Measurements from ENCODE around the gene NCOA5. TPM values are rescaled to one million over a fixed set of nuclear protein-coding genes. Genes with fewer than 3 reads are reported as not detected.
"Not testable (repeated sequence)": the region's sequence is repeated elsewhere in the genome, so short reads cannot be mapped to it uniquely, and the experiment has no call there.

Gene NCOA5
- total RNA-seq, 2 donors from 2014 or later: 33.9 to 34.2 TPM

DNA sequence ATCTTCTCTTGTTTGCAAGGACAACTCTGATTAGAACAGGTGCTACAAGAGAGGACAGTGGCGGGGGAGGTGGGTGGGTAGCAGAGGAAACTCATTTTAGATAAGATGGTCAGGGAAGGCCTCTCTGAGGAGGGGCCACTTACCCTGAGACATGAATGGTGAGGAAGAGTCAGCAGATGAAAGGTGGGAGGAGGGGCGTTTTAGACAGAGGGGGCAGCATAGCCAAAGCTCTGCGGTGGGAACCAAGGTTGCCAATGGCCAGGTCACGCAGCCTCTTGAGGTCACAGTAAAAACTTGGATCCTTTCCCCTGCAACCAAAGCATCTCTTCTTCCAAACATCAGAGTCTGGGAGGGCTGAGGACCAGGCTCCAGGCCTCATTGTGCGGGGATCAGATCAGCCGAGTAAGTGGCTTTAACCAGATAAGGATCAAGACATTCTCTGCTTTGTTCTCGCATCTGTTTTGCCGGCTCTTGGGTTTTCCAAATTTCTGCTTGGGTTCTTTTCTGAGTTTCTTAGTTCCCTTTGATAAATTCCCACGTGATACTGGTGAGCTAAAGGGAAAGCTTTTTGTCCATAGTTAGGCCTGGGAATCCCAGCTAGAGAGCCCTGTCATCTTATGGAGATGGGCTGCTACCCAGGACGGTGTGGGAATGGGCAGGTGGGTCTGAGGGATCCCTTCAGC is 22.8 kb upstream of the NCOA5 start:
- Mint-ChIP-seq H3K9me3 (no peaks in the 10 kb centered on the region), H3K4me1 (ENCODE audit: low read depth in 2 of 2) (peaks cover 16 to 20% of the 10 kb centered on the region in 2 donors), H3K4me3 (no peak overlapping the region), H3K27ac (no peak overlapping the region), H3K36me3 (no peaks in the 10 kb centered on the region), H3K27me3 (peaks cover 31 to 69% of the 10 kb centered on the region in 2 donors)
- no peak for ATAC-seq
- no peak for DNase-seq (ENCODE audit: low spot score)

DNA sequence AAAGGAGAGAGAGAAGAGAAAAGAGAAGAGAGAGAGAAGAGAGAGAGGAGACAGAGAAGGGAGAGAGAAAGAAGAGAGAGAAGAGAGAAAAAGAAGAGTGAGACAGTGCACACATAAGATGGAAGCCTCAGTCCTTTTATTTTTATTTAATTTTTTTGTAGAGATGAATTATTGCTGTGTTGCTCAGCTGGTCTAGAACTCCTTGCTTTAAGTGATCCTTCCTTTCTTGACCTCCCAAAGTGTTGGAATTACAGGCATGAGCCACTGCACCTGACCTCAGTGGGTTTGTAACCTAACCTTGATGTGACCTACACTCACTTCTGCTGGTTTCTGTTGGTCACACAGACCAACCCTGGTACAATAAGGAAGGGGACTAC is 22.1 kb upstream of the NCOA5 start:
- Mint-ChIP-seq H3K27ac (peak overlapping the region in 1 of 2 donors; percentile 5), H3K36me3 (no peaks in the 10 kb centered on the region), H3K4me3 (no peak overlapping the region), H3K27me3 (peaks cover 38 to 76% of the 10 kb centered on the region in 2 donors), H3K4me1 (ENCODE audit: low read depth in 2 of 2) (peaks cover 16 to 17% of the 10 kb centered on the region in 2 donors), H3K9me3 (no peaks in the 10 kb centered on the region)
- DNase-seq (ENCODE audit: low spot score): no peak
- ATAC-seq: no peak

DNA sequence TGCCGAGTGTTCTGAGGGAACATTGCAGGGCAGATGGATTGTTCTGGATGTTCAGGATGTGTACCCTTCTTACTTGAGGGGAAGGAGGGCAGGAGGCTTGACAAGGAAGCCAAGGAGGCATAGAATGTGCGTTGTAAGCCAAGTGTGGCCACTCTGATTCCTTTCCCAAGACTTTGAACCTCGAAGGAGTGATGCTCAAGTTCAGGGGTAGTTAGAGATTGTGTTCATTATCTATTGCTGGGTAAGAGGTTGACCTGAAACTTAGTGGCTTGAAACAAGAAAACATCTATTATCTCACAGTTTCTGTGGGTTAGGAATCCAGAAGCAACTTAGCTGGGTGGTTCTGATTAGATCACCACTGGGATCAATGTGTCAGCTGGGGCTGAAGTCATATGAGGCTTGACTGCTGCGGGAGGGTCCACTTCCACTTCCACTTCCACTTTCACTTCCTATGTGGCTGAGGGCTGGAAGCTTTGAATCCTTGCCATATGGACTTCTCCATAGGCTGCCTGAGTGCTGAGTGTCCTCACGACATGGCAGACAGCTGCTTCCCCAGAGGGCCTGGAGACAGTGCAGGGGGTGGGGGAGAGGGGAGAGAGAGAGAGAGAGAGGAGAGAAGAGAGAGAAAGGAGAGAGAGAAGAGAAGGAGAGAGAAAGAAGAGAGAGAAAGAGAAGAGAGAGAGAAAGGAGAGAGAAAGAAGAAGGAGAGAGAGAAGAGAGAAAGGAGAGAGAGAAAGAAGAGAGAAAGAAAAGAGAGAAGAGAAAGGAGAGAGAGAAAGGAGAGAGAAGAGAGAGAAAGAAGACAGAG is 21.5 kb upstream of the NCOA5 start:
- no peaks in the 10 kb centered on the region for H3K36me3 Mint-ChIP-seq
- ATAC-seq (peak; percentile 57 to 79), DNase-seq (ENCODE audit: low spot score) (no peak)
- H3K9me3 Mint-ChIP-seq: no peaks in the 10 kb centered on the region
- H3K4me1 Mint-ChIP-seq (ENCODE audit: low read depth in 2 of 2): peaks cover 16 to 17% of the 10 kb centered on the region in 2 donors
- H3K27me3 Mint-ChIP-seq: peaks cover 38 to 82% of the 10 kb centered on the region in 2 donors
- peak overlapping the region in 1 of 2 donors; percentile 5 for H3K27ac Mint-ChIP-seq
- no peak overlapping the region for H3K4me3 Mint-ChIP-seq

DNA sequence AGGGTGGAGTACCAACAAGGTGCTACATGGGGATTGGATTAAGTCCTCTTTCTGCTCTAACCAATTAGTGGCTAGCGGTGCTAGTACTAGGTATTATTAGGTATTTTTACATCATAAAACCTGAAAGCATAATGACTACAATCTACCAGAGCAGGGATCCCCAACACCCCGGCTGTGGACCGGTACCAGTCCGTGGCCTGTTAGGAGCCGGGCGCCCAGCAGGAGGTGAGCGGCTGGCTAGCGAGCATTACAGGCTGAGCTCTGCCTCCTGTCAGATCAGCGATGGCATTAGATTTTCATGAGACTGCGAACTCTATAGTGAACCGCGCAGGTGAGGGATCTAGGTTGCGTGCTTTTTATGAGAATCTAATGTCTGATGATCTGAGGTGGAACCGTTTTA is 19.2 kb upstream of the NCOA5 start:
- H3K27ac Mint-ChIP-seq: no peak overlapping the region
- ATAC-seq (no peak), DNase-seq (ENCODE audit: low spot score) (no peak)
- H3K27me3 Mint-ChIP-seq: peaks cover 37 to 79% of the 10 kb centered on the region in 2 donors
- peaks cover 8 to 11% of the 10 kb centered on the region in 2 donors for H3K4me1 Mint-ChIP-seq (ENCODE audit: low read depth in 2 of 2)
- no peak overlapping the region for H3K4me3 Mint-ChIP-seq
- H3K9me3 Mint-ChIP-seq: no peaks in the 10 kb centered on the region
- H3K36me3 Mint-ChIP-seq: no peaks in the 10 kb centered on the region

DNA sequence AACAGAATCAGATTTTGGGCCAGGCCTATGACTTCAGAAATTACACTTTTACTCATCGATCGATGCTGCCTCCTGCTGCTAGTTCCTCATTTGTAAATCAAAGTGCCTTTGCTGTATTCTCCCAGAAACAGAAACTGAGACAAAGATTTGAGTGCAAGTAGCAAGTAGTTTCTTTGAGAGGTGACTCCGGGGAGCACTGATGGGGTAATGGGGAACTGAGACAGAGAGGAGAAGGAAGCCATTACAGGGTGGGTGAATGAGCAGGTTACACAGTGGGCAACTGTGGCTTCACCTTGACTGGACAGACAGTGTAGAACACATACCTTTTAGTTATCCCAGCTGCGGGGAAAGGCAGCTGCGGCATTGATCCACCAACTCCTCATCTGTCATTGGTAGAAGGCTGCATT is 18.7 kb upstream of the NCOA5 start:
- H3K27me3 Mint-ChIP-seq: peaks cover 36 to 73% of the 10 kb centered on the region in 2 donors
- no peak overlapping the region for H3K4me3 Mint-ChIP-seq
- no peaks in the 10 kb centered on the region for H3K9me3 Mint-ChIP-seq
- H3K36me3 Mint-ChIP-seq: no peaks in the 10 kb centered on the region
- H3K4me1 Mint-ChIP-seq (ENCODE audit: low read depth in 2 of 2): peaks cover 8 to 11% of the 10 kb centered on the region in 2 donors
- no peak for DNase-seq (ENCODE audit: low spot score)
- no peak for ATAC-seq
- H3K27ac Mint-ChIP-seq: no peak overlapping the region

DNA sequence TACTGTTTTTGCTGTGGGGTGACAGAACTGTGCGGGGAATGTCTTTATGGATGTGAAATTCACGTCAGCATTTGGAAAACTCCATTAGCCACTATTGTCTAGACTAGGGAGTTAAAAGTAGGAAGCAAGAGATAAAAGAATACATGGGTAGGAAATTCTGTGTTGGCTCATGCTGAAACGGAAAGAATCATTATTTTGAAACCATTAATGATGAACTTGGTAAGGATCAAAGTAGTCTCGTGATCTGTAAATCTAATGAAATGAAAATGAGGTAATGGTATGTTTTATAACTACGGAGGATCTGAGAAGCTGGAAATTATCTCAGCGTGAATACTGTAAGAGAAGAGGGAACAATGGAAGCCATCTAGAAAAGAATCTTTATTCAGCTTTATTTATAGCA is 17.3 kb upstream of the NCOA5 start:
- Mint-ChIP-seq H3K4me3 (no peak overlapping the region), H3K9me3 (no peaks in the 10 kb centered on the region), H3K27ac (no peak overlapping the region), H3K27me3 (peaks cover 41 to 77% of the 10 kb centered on the region in 2 donors), H3K36me3 (no peaks in the 10 kb centered on the region), H3K4me1 (ENCODE audit: low read depth in 2 of 2) (peaks cover 8 to 11% of the 10 kb centered on the region in 2 donors)
- ATAC-seq: no peak
- no peak for DNase-seq (ENCODE audit: low spot score)

DNA sequence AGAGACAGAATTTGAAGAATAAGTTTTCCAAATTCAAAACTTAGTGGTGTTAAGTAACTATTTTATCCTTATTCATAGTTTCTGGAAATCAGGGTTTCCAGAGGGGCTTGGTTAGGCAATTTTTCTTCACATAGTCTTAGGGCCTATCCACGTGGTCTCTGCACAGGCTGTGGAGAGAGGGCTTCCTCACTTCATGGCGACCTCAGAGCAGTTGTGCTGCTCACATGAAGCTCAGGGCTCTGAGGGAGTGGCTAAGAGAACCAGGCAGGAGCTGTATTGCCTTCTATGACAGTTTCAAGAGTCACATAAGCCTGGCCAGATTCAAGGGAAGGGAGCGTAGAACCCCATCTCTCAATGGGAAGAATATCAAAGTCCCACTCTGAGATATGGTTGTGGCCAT is 14.5 kb upstream of the NCOA5 start:
- ATAC-seq (no peak), DNase-seq (ENCODE audit: low spot score) (no peak)
- H3K36me3 Mint-ChIP-seq: no peaks in the 10 kb centered on the region
- no peak overlapping the region for H3K27ac Mint-ChIP-seq
- no peaks in the 10 kb centered on the region for H3K9me3 Mint-ChIP-seq
- H3K27me3 Mint-ChIP-seq: peaks cover 44 to 72% of the 10 kb centered on the region in 2 donors
- H3K4me3 Mint-ChIP-seq: no peak overlapping the region
- H3K4me1 Mint-ChIP-seq (ENCODE audit: low read depth in 2 of 2): no peaks in the 10 kb centered on the region

DNA sequence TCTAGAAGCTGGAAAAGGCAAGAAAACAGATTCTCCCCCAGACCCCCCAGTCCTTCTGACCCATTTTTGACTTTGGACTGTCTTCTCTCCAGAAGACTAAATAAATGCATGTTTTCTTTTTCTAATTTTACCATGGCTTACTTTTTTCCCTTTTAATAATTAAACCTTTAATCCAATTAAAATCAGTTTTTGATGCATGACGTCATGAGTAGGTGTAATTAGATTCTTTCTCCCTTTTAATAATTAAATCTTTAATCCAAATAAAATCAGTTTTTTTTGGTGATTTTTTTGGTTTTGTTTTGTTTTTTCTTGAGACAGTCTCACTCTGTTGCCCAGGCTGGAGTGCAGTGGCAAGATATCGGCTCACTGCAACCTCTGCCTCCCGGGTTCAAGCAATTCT is 13.2 kb upstream of the NCOA5 start:
- Mint-ChIP-seq H3K27ac (no peak overlapping the region), H3K36me3 (no peaks in the 10 kb centered on the region), H3K4me1 (ENCODE audit: low read depth in 2 of 2) (no peaks in the 10 kb centered on the region), H3K4me3 (no peak overlapping the region), H3K27me3 (peaks cover 40 to 72% of the 10 kb centered on the region in 2 donors), H3K9me3 (no peaks in the 10 kb centered on the region)
- ATAC-seq (no peak), DNase-seq (ENCODE audit: low spot score) (no peak)

DNA sequence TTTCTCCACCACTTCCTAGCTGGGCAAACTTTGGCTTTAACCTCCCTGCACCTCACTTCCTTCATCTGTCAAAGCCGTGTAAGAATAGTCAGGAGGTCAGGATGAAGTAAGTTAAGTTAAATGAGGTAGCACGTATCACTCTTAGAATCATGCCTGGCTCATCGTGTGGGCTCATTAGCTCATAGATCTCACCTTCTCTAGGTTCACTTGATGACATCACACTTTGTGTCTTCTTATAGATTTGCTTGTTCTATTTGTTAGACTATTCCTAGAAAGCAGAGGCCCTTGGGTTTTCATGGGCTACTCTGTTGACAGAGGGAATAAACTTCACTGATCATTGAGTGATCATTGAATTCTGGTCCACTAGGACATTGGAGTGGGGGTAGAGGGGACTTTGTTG is 12.2 kb upstream of the NCOA5 start:
- ATAC-seq (no peak), DNase-seq (ENCODE audit: low spot score) (no peak)
- Mint-ChIP-seq H3K36me3 (no peaks in the 10 kb centered on the region), H3K27me3 (peaks cover 38 to 70% of the 10 kb centered on the region in 2 donors), H3K4me1 (ENCODE audit: low read depth in 2 of 2) (no peaks in the 10 kb centered on the region), H3K27ac (no peak overlapping the region), H3K4me3 (no peak overlapping the region), H3K9me3 (no peaks in the 10 kb centered on the region)

DNA sequence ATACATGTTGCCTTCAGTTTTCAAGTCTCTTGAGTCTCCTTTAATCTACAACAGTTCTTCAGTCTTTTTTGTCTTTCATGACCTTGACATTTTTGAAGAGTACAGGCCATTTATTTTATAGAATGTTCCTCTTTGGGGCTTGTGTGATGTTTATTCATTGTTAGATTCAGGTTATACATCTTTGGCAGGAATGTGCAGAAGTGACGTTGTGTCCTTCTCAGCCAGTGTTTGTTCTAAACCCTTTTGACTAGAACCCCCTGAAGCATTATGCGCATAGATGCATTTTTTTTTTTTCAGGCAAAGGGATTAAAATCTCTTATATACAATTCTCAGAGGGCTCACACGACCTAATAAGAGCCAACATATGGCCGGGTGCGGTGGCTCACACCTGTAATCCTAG is 11.2 kb upstream of the NCOA5 start:
- ATAC-seq (no peak), DNase-seq (ENCODE audit: low spot score) (no peak)
- H3K27me3 Mint-ChIP-seq: peaks cover 36 to 64% of the 10 kb centered on the region in 2 donors
- no peaks in the 10 kb centered on the region for H3K36me3 Mint-ChIP-seq
- no peaks in the 10 kb centered on the region for H3K4me1 Mint-ChIP-seq (ENCODE audit: low read depth in 2 of 2)
- no peak overlapping the region for H3K27ac Mint-ChIP-seq
- no peaks in the 10 kb centered on the region for H3K9me3 Mint-ChIP-seq
- H3K4me3 Mint-ChIP-seq: no peak overlapping the region

DNA sequence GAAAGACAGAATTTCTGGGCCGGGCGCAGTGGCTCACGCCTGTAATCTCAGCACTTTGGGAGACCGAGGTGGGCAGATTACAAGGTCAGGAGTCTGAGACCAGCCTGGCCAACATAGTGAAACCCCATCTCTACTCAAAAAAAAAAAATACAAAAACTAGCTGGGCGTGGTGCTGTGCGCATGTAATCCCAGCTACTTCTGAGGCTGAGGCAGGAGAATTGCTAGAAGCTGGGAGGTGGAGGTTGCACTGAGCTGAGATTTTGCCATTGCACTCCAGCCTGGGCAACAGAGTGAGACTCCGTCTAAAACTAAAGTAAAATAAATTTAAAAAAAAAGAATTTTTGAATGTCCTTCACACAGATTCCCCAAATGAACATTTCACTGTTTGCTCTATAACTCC is 10.7 kb upstream of the NCOA5 start:
- peaks cover 36 to 59% of the 10 kb centered on the region in 2 donors for H3K27me3 Mint-ChIP-seq
- H3K9me3 Mint-ChIP-seq; DNase-seq (ENCODE audit: low spot score); H3K4me1 Mint-ChIP-seq (ENCODE audit: low read depth in 2 of 2); H3K4me3 Mint-ChIP-seq; H3K27ac Mint-ChIP-seq; ATAC-seq; H3K36me3 Mint-ChIP-seq: not testable (repeated sequence)

DNA sequence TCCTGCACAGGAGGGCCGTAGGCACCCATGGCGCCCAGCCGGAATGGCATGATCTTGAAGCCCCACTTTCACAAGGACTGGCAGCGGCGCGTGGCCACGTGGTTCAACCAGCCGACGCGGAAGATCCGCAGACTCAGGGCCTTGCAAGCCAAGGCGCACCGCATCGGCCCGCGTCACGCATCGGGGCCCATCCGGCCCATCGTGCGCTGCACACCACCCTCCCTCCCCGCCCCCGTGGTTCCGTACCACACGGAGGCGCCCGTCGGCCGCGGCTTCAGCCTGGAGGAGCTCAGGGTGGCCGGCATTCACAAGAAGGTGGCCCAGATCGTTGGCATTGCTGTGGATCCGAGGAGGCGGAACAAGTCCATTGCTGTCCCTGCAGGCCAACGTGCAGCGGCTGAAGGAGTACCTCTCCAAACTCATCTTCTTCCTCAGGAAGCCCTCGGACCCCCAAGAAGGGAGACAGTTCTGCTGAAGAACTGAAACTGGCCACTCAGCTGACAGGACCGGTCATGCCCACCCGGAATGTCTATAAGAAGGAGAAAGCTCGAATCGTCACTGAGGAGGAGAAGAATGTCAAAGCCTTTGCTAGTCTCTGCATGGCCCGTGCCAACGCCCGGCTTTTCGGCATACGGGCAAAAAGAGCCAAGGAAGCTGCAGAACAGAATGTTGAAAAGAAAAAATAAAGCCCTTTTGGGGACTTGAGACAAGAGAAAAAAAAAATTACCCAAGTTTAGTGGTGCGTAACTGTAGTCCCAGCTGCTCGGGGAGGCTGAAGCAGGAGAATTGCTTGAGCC is 9.9 kb upstream of the NCOA5 start:
- H3K27me3 Mint-ChIP-seq: peaks cover 33 to 51% of the 10 kb centered on the region in 2 donors
- ATAC-seq (peak in 1 of 2 donors; percentile 60), DNase-seq (ENCODE audit: low spot score) (no peak)
- no peak overlapping the region for H3K27ac Mint-ChIP-seq
- H3K4me1 Mint-ChIP-seq (ENCODE audit: low read depth in 2 of 2): no peaks in the 10 kb centered on the region
- no peak overlapping the region for H3K4me3 Mint-ChIP-seq
- no peaks in the 10 kb centered on the region for H3K36me3 Mint-ChIP-seq
- no peaks in the 10 kb centered on the region for H3K9me3 Mint-ChIP-seq

DNA sequence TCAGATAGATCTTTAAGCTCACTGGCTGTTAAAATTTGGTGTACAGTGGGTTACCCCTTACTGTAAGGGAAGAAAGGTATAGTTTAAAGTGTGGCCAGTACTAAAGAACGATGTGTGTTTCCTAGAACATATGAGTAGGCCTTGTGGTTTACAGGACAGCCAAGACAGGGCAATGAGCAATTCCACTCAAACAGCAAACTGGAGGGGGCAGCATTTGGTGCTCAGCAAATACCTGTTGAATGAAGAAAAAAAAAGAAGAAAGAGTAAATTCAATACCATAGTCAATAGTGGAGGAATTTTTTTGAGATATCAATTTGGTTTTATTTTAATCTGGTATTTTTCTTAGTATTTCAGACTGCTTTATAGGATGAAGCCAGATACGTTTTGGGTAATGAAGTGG is 3.8 kb upstream of the NCOA5 start:
- no peaks in the 10 kb centered on the region for H3K9me3 Mint-ChIP-seq
- no peaks in the 10 kb centered on the region for H3K36me3 Mint-ChIP-seq
- no peak overlapping the region for H3K4me3 Mint-ChIP-seq
- peaks cover 4 to 13% of the 10 kb centered on the region in 2 donors for H3K27me3 Mint-ChIP-seq
- DNase-seq (ENCODE audit: low spot score) (no peak), ATAC-seq (no peak)
- peaks cover 6 to 9% of the 10 kb centered on the region in 2 donors for H3K4me1 Mint-ChIP-seq (ENCODE audit: low read depth in 2 of 2)
- no peak overlapping the region for H3K27ac Mint-ChIP-seq
